ENCODE results near the gene ATP9B. TPM values are rescaled to one million over a fixed set of nuclear protein-coding genes. Genes with fewer than 3 reads are reported as not detected.
"Not testable (repeated sequence)": the region's sequence is repeated elsewhere in the genome, so short reads cannot be mapped to it uniquely, and the experiment has no call there.

The ATP9B gene
- total and polyA plus RNA-seq, 10 donors: 7.5 to 58.4 (median 42.7) TPM

DNA sequence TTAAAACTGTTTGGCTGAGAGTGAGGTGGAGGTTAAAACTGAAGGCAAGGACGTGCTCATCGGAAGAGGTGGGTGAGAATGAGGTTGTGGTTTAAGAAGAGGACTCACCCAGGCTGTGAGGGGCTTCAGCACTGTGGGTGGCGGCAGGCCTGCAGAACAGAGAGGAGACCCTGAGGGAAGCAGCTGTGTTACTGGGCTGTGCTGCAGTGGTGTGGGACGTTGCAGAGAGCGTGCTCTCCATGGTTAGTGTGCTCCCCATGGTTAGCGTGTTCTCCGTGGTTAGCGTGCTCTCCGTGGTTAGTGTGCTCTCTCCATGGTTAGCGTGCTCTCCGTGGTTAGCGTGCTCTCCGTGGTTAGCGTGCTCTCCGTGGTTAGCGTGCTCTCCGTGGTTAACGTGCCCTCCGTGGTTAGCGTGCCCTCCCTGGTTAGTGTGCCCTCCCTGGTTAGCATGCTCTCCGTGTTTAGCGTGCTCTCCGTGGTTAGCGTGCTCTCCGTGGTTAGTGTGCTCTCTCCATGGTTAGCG, 258.1 kb downstream of the ATP9B start:
- no peak overlapping the region for H3K4me3 ChIP-seq
- intact Hi-C loops (cut with DNase I; ENCODE audit: low total_unique reads): no loop called here
- TF ChIP-seq POLR2AphosphoS5 (IDR thresholded peaks at IDR 0.05) (no peak), POLR2A (IDR thresholded peaks at IDR 0.05) (no peak)
- TF ChIP-seq, protein P1, sequence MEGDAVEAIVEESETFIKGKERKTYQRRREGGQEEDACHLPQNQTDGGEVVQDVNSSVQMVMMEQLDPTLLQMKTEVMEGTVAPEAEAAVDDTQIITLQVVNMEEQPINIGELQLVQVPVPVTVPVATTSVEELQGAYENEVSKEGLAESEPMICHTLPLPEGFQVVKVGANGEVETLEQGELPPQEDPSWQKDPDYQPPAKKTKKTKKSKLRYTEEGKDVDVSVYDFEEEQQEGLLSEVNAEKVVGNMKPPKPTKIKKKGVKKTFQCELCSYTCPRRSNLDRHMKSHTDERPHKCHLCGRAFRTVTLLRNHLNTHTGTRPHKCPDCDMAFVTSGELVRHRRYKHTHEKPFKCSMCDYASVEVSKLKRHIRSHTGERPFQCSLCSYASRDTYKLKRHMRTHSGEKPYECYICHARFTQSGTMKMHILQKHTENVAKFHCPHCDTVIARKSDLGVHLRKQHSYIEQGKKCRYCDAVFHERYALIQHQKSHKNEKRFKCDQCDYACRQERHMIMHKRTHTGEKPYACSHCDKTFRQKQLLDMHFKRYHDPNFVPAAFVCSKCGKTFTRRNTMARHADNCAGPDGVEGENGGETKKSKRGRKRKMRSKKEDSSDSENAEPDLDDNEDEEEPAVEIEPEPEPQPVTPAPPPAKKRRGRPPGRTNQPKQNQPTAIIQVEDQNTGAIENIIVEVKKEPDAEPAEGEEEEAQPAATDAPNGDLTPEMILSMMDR (IDR thresholded peaks at IDR 0.05 in 8 of 11, conservative IDR thresholded peaks at IDR 0.05 in 3 of 11): no peak
- H3K27ac ChIP-seq: peak overlapping the region in 1 of 8 donors; percentile 10
- H3K9me3 ChIP-seq: no peaks in the 10 kb centered on the region
- DNase-seq: no peak
- H3K36me3 ChIP-seq: peaks cover 0 to 73% (median 22%) of the 10 kb centered on the region in 6 donors
- WGBS, 5 donors: 91 to 96% (median 92%) methylated on average over 26 of the region's 26 CpGs
- no peaks in the 10 kb centered on the region for H3K27me3 ChIP-seq (replicated peaks in 1 of 7)
- no peaks in the 10 kb centered on the region for H3K4me1 ChIP-seq

DNA sequence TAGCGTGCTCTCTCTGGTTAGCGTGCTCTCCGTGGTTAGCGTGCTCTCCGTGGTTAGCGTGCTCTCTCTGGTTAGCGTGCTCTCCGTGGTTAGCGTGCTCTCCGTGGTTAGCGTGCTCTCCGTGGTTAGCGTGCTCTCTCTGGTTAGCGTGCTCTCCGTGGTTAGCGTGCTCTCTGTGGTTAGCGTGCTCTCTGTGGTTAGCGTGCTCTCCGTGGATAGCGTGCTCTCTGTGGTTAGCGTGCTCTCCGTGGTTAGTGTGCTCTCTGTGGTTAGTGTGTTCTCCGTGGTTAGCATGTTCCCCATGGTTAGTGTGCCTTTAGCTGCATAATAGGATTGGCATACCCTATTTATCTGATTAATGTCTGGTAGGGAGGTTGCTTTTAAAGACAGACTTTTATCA, 258.7 kb downstream of the ATP9B start:
- H3K4me1 ChIP-seq; intact Hi-C loops (cut with DNase I; ENCODE audit: low total_unique reads); H3K27ac ChIP-seq; H3K9me3 ChIP-seq; DNase-seq; H3K4me3 ChIP-seq; H3K27me3 ChIP-seq (replicated peaks in 1 of 7): not testable (repeated sequence)
- peaks cover 0 to 73% (median 23%) of the 10 kb centered on the region in 6 donors for H3K36me3 ChIP-seq
- whole genome bisulfite sequencing, 5 donors: 87 to 94% (median 91%) methylated on average over 23 of the region's 23 CpGs

DNA sequence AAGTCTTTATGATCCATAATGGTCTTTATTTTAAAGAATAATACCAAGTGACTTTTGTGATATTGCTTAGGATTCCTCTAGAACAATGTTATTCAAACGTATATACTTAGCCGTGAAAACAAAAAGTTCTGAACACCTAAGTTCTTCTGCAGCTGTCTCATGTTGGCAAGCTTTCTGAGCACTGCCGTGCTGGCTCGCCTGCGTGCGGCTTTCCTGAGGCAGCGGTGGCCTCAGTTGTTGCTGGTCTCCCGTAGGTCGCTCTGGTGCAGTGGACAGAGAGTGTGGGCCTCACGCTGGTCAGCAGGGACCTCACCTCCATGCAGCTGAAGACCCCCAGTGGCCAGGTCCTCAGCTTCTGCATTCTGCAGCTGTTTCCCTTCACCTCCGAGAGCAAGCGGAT, 259.7 kb downstream of the ATP9B start:
- 94 to 98% (median 97%) methylated on average over 11 to 12 of the region's 12 CpGs for WGBS, 5 donors
- Histone ChIP-seq H3K27me3 (replicated peaks in 1 of 7) (no peaks in the 10 kb centered on the region), H3K9me3 (no peaks in the 10 kb centered on the region), H3K4me1 (no peaks in the 10 kb centered on the region), H3K36me3 (peaks cover 0 to 81% (median 24%) of the 10 kb centered on the region in 6 donors), H3K4me3 (no peak overlapping the region), H3K27ac (no peak overlapping the region)
- intact Hi-C loops (cut with DNase I; ENCODE audit: low total_unique reads): no loop called here
- DNase-seq: no peak
- TF ChIP-seq POLR2A (IDR thresholded peaks at IDR 0.05) (no peak), POLR2AphosphoS5 (IDR thresholded peaks at IDR 0.05) (peak in 1 of 3 donors; percentile 16)
- TF ChIP-seq, protein P1 (IDR thresholded peaks at IDR 0.05 in 8 of 11, conservative IDR thresholded peaks at IDR 0.05 in 3 of 11): no peak

DNA sequence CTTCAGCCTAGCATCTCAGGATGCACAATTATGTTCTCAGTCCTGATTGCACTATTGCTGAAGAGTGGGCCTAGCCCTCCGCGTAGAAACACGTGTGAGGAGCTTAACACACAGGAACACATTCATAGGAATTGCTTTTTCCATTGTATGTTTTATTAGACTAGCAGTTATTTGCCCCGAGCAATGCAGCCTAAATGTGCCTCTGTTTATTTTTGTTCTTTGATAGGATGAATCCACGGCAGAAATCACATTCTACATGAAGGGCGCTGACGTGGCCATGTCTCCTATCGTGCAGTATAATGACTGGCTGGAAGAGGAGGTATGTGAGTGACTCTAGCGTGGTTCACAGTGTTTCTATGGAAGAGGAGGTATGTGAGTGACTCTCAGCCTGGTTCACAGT, 260.6 kb downstream of the ATP9B start:
- no peaks in the 10 kb centered on the region for H3K27me3 ChIP-seq (replicated peaks in 1 of 7)
- H3K4me1 ChIP-seq: no peaks in the 10 kb centered on the region
- WGBS, 5 donors: 91 to 97% (median 95%) methylated on average over 9 of the region's 9 CpGs
- no peak overlapping the region for H3K27ac ChIP-seq
- H3K9me3 ChIP-seq: no peaks in the 10 kb centered on the region
- DNase-seq: no peak
- peaks cover 0 to 80% (median 24%) of the 10 kb centered on the region in 6 donors for H3K36me3 ChIP-seq
- TF ChIP-seq POLR2AphosphoS5 (IDR thresholded peaks at IDR 0.05): no peak
- TF ChIP-seq, protein P1 (IDR thresholded peaks at IDR 0.05 in 8 of 11, conservative IDR thresholded peaks at IDR 0.05 in 3 of 11): no peak
- TF ChIP-seq POLR2A (IDR thresholded peaks at IDR 0.05): no peak
- H3K4me3 ChIP-seq: no peak overlapping the region
- intact Hi-C loops (cut with DNase I; ENCODE audit: low total_unique reads): no loop called here

GRCh38 chr18:79332646-79333045, 263.5 kb downstream of the ATP9B start:
- no peaks in the 10 kb centered on the region for H3K27me3 ChIP-seq (replicated peaks in 1 of 7)
- intact Hi-C loops (cut with DNase I; ENCODE audit: low total_unique reads): no loop called here
- peaks cover 0 to 91% (median 32%) of the 10 kb centered on the region in 6 donors for H3K36me3 ChIP-seq
- H3K9me3 ChIP-seq: no peaks in the 10 kb centered on the region
- TF ChIP-seq, protein P1 (IDR thresholded peaks at IDR 0.05 in 8 of 11, conservative IDR thresholded peaks at IDR 0.05 in 3 of 11): no peak
- no peak for TF ChIP-seq POLR2A (IDR thresholded peaks at IDR 0.05)
- no peak for TF ChIP-seq POLR2AphosphoS5 (IDR thresholded peaks at IDR 0.05)
- DNase-seq: no peak
- WGBS, 5 donors: 91 to 96% (median 94%) methylated on average over 6 of the region's 6 CpGs
- no peaks in the 10 kb centered on the region for H3K4me1 ChIP-seq
- no peak overlapping the region for H3K4me3 ChIP-seq
- no peak overlapping the region for H3K27ac ChIP-seq

Measured in spleen (tissue), 11 donors.